IMR-90 (cell line): ENCODE results near the gene NEMF. TPM values are rescaled to one million over a fixed set of nuclear protein-coding genes. Genes with fewer than 3 reads are reported as not detected.

Experiments used
- ATAC-seq: fragments of 200-7000 bp; cut with Tn5 transposase; 2 replicates; pipeline ENCODE4 v1.9.1; 2020; ENCODE audit warnings: low read depth, mild to moderate bottlenecking, moderate library complexity
- BruUV-seq: library from RNA; stranded (reverse); fragments of 400-500 nt; replicated peaks from 2 replicates; lab custom pipeline; 2021; lab: Mats Ljungman, UMichigan
- CTCF ChIA-PET: fragments of 300-600 bp; formaldehyde crosslinking; extraction: SDS; loops from one replicate; lab custom pipeline; 2021; ENCODE audit warnings: antibody characterized with exemption; lab: Yijun Ruan, JAX
- POLR2A ChIA-PET: fragments of 300-600 bp; sonication (Branson Sonifier 250); formaldehyde crosslinking; loops from one replicate; lab custom pipeline; 2022; ENCODE audit warnings: antibody characterized with exemption; ENCODE audit not compliant: unreplicated experiment; lab: Charles Lee
- DNase-seq: peaks from one replicate; pipeline ENCODE4 v3.0.0; 2013
- H2AFZ ChIP-seq: replicated peaks from 2 replicates; pipeline ENCODE3; 2013; ENCODE audit warnings: low read length, mild to moderate bottlenecking; ENCODE audit not compliant: poor library complexity
- H2AK5ac ChIP-seq: 2 replicates; pipeline ENCODE4 v1.6.1; 2013; ENCODE audit warnings: low read depth, low read length, inconsistent platforms
- H2AK9ac ChIP-seq: replicated peaks from 2 replicates; pipeline ENCODE3; 2013; ENCODE audit warnings: mild to moderate bottlenecking, low read depth, low read length, moderate library complexity; ENCODE audit not compliant: poor library complexity
- H2BK120ac ChIP-seq: 2 replicates; pipeline ENCODE4 v1.6.1; 2013; ENCODE audit warnings: low read depth, low read length, inconsistent platforms
- H2BK15ac ChIP-seq: 3 replicates; pipeline ENCODE4 v1.6.1; 2013; ENCODE audit warnings: low read depth, low read length, inconsistent platforms
- H2BK20ac ChIP-seq: 2 replicates; pipeline ENCODE4 v1.6.1; 2013; ENCODE audit warnings: low read depth, mild to moderate bottlenecking, inconsistent platforms, low read length, moderate library complexity
- H2BK5ac ChIP-seq: 2 replicates; pipeline ENCODE4 v1.6.1; 2013; ENCODE audit warnings: mild to moderate bottlenecking, low read depth, low read length, inconsistent platforms; ENCODE audit not compliant: poor library complexity, severe bottlenecking
- H3K14ac ChIP-seq: replicated peaks from 2 replicates; pipeline ENCODE4 v1.6.1; 2013; ENCODE audit warnings: low read depth, low read length, inconsistent platforms
- H3K18ac ChIP-seq: 2 replicates; pipeline ENCODE4 v1.6.1; 2013; ENCODE audit warnings: low read depth, low read length, control low read depth
- H3K23ac ChIP-seq: 2 replicates; pipeline ENCODE4 v1.6.1; 2013; ENCODE audit warnings: low read depth, low read length, inconsistent platforms
- H3K27ac ChIP-seq: 2 replicates; pipeline ENCODE4 v1.5.1; 2013; ENCODE audit warnings: mild to moderate bottlenecking, control low read depth, low read length; ENCODE audit not compliant: insufficient read depth
- H3K27me3 ChIP-seq: 2 replicates; pipeline ENCODE4 v1.6.1; 2013; ENCODE audit warnings: low read length; ENCODE audit not compliant: control insufficient read depth, insufficient read depth
- H3K36me3 ChIP-seq: 2 replicates; pipeline ENCODE4 v1.6.1; 2013; ENCODE audit warnings: low read length, mixed read lengths; ENCODE audit not compliant: control insufficient read depth, insufficient read depth
- H3K4ac ChIP-seq: 2 replicates; pipeline ENCODE4 v1.6.1; 2013; ENCODE audit warnings: low read depth, low read length, inconsistent platforms
- H3K4me1 ChIP-seq: 2 replicates; pipeline ENCODE4 v1.6.1; 2013; ENCODE audit warnings: low read length, mixed read lengths; ENCODE audit not compliant: control insufficient read depth, insufficient read depth
- H3K4me2 ChIP-seq: 2 replicates; pipeline ENCODE4 v1.6.1; 2013; ENCODE audit warnings: low read depth, mild to moderate bottlenecking, control low read depth, low read length, moderate library complexity
- H3K4me3 ChIP-seq: 2 replicates; pipeline ENCODE4 v1.5.1; 2013; ENCODE audit warnings: low read depth, mild to moderate bottlenecking, control low read depth, low read length, moderate library complexity; ENCODE audit not compliant: insufficient read depth
- H3K56ac ChIP-seq: 2 replicates; pipeline ENCODE4 v1.6.1; 2013; ENCODE audit warnings: low read length, inconsistent platforms; ENCODE audit not compliant: insufficient read depth; ENCODE audit errors: extremely low read depth
- H3K79me1 ChIP-seq, 2 experiments: 2 replicates each; pipeline ENCODE4 v1.6.1; 2013; ENCODE audit warnings: low read length in 2 of 2, inconsistent platforms in 1 of 2, low read depth in 1 of 2
- H3K9ac ChIP-seq: 2 replicates; pipeline ENCODE4 v1.6.1; 2013; ENCODE audit warnings: low read depth, low read length, control low read depth
- H3K9me1 ChIP-seq: 2 replicates; pipeline ENCODE4 v1.6.1; 2013; ENCODE audit warnings: low read length, inconsistent platforms; ENCODE audit not compliant: insufficient read depth
- H3K9me3 ChIP-seq: 2 replicates; pipeline ENCODE4 v1.6.1; 2013; ENCODE audit warnings: low read length; ENCODE audit not compliant: control insufficient read depth, insufficient read depth
- H4K20me1 ChIP-seq: 2 replicates; pipeline ENCODE4 v1.6.1; 2013; ENCODE audit warnings: low read length, inconsistent platforms; ENCODE audit not compliant: insufficient read depth
- H4K5ac ChIP-seq: 2 replicates; pipeline ENCODE4 v1.6.1; 2013; ENCODE audit warnings: mild to moderate bottlenecking, low read depth, low read length, control low read depth
- H4K8ac ChIP-seq, 2 experiments: 2 replicates each; pipeline ENCODE4 v1.6.1; 2013; ENCODE audit warnings: low read depth in 2 of 2, low read length in 2 of 2, control low read depth in 1 of 2, inconsistent platforms in 1 of 2
- H4K91ac ChIP-seq: 2 replicates; pipeline ENCODE4 v1.6.1; 2013; ENCODE audit warnings: low read depth, low read length, inconsistent platforms; ENCODE audit not compliant: insufficient read depth
- CHD1 ChIP-seq: IDR thresholded peaks from 2 replicates; pipeline ENCODE4 v1.6.1; 2012; ENCODE audit warnings: low read depth, low read length, improper control_type of control experiment
- MAZ ChIP-seq: IDR thresholded peaks from 2 replicates; pipeline ENCODE4 v1.6.1; 2012; ENCODE audit warnings: low read depth, mild to moderate bottlenecking, low read length, improper control_type of control experiment, moderate library complexity, borderline replicate concordance
- POLR2A ChIP-seq: IDR thresholded peaks from 2 replicates; pipeline ENCODE4 v1.6.1; 2012; ENCODE audit warnings: mild to moderate bottlenecking, low read depth, low read length
- RAD21 ChIP-seq: IDR thresholded peaks from 2 replicates; pipeline ENCODE4 v1.6.1; 2012; ENCODE audit warnings: low read length, improper control_type of control experiment
- RCOR1 ChIP-seq: IDR thresholded peaks from 2 replicates; pipeline ENCODE4 v1.6.1; 2012; ENCODE audit warnings: mild to moderate bottlenecking, low read length, improper control_type of control experiment; ENCODE audit not compliant: insufficient replicate concordance
- RFX5 ChIP-seq: IDR thresholded peaks from 2 replicates; pipeline ENCODE4 v1.8.0; 2012; ENCODE audit warnings: low read depth, mild to moderate bottlenecking, low read length, moderate library complexity
- WGBS, 2 experiments: methylation state at CpG; one replicate each; pipeline versions ENCODE4 v1.1.5 to v1.1.7; 2013; ENCODE audit warnings: missing lambda C conversion rate in 2 of 2; ENCODE audit not compliant: insufficient read length in 1 of 2; ENCODE audit errors: extremely low coverage in 2 of 2; 5-methylcytosine and 5-hydroxymethylcytosine counted together
- dilution Hi-C: fragments of 300-500 bp; cut with HindIII; formaldehyde crosslinking; loops from one replicate; pipeline ENCODE4 v1.14.3; 2018; ENCODE audit warnings: low sequenced_read_pairs; ENCODE audit not compliant: unreplicated experiment
- in situ Hi-C: fragments of 300-500 bp; cut with MboI; formaldehyde crosslinking; loops from 3 replicates; pipeline ENCODE4 v1.14.3; 2019; ENCODE audit warnings: low sequenced_read_pairs, inconsistent platforms, mixed read lengths
- intact Hi-C: fragments of 100-400 bp; cut with micrococcal nuclease; formaldehyde crosslinking; loops from 2 replicates; pipeline ENCODE4 v1.10.0; 2022
- polyA plus RNA-seq, 3 experiments: library from polyadenylated mRNA; depleted of rRNA; stranded (reverse); fragments of >200 nt; gene quantifications; 2 replicates each; pipeline ENCODE4 v1.2.3, GENCODE V29; 2012; ENCODE audit warnings: low replicate concordance in 1 of 3
- total RNA-seq: library from RNA; depleted of rRNA; stranded (reverse); fragments of >200 nt; gene quantifications from 2 replicates; pipeline ENCODE4 v1.2.3, GENCODE V29; 2012
- TF ChIP-seq, protein P1 (sequence below): fragments of 150-350 bp; IDR thresholded peaks from 2 replicates; pipeline ENCODE4 v1.6.1; 2016; ENCODE audit warnings: low read depth, mild to moderate bottlenecking, low read length, moderate library complexity, borderline replicate concordance

Gene NEMF
- total and polyA plus RNA-seq, 2 of the 4 experiments (the other 2 are of a cell fraction): 19.5 to 30.5 TPM

DNA sequence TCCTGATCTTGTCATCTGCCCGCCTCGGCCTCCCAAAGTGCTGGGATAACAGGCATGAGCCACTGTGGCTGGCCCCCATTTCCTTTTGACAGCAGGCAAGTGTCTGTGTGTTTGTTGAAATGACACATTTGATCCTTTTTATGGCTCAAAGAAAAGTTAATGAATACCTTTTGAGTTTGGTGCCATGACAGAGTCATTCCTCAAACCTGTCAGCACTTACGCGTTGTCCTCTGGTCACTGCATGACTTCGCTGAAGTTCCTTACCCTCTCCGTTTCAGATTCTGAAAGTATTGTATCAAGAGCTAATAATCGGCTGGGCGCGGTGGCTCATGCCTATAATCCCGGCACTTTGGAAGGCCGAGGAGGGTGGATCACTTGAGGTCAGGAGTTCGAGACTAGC lies 32.4 kb downstream of the NEMF start:
- Histone ChIP-seq H3K27ac (no peak overlapping the region), H4K8ac (no peak overlapping the region), H3K18ac (no peak overlapping the region), H4K5ac (no peak overlapping the region), H3K9me3 (peaks cover 4% of the 10 kb centered on the region; the same call in 1 of the 2 replicates), H3K4me2 (no peak overlapping the region), H3K4me3 (no peak overlapping the region), H2AK5ac (no peak overlapping the region), H3K79me1 (no peaks in the 10 kb centered on the region; a peak in 2 of 4 replicates), H3K9ac (no peak overlapping the region), H2AK9ac (no peak overlapping the region), H3K56ac (no peak overlapping the region), H2AFZ (no peak overlapping the region), H2BK20ac (no peak overlapping the region), H3K4ac (no peak overlapping the region), H3K27me3 (no peaks in the 10 kb centered on the region), H3K23ac (no peak overlapping the region), H4K20me1 (no peaks in the 10 kb centered on the region), H2BK5ac (no peak overlapping the region), H2BK15ac (no peak overlapping the region), H3K36me3 (peaks cover 46% of the 10 kb centered on the region), H4K91ac (no peak overlapping the region), H3K14ac (no peak overlapping the region), H3K4me1 (no peaks in the 10 kb centered on the region), H2BK120ac (no peak overlapping the region), H3K9me1 (no peaks in the 10 kb centered on the region)
- intact Hi-C loops (no loop called here), in situ Hi-C loops (no loop called here), dilution Hi-C loops (no loop called here)
- POLR2A ChIA-PET: no interaction called here
- CTCF ChIA-PET: no interaction called here
- TF ChIP-seq RAD21: no peak
- TF ChIP-seq RCOR1: no peak
- no peak for TF ChIP-seq RFX5
- no peak for TF ChIP-seq POLR2A
- TF ChIP-seq CHD1: no peak
- TF ChIP-seq, protein P1, sequence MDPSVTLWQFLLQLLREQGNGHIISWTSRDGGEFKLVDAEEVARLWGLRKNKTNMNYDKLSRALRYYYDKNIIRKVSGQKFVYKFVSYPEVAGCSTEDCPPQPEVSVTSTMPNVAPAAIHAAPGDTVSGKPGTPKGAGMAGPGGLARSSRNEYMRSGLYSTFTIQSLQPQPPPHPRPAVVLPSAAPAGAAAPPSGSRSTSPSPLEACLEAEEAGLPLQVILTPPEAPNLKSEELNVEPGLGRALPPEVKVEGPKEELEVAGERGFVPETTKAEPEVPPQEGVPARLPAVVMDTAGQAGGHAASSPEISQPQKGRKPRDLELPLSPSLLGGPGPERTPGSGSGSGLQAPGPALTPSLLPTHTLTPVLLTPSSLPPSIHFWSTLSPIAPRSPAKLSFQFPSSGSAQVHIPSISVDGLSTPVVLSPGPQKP: no peak
- TF ChIP-seq MAZ: no peak
- no TSS peak for BruUV-seq
- no peak for ATAC-seq
- 98% methylated on average over 8 of the region's 12 CpGs; no CpG with 5 or more reads in 1 of the 2 experiments for WGBS, 2 experiments
- DNase-seq: no peak
